Measurements from ENCODE around the gene PROM1. TPM values are rescaled to one million over a fixed set of nuclear protein-coding genes. Genes with fewer than 3 reads are reported as not detected.
A peak's percentile ranks its signal among the peaks of the same experiment; 100 is the strongest.

The PROM1 gene
- total RNA-seq, 1 experiment from 2014 or later: not detected

DNA sequence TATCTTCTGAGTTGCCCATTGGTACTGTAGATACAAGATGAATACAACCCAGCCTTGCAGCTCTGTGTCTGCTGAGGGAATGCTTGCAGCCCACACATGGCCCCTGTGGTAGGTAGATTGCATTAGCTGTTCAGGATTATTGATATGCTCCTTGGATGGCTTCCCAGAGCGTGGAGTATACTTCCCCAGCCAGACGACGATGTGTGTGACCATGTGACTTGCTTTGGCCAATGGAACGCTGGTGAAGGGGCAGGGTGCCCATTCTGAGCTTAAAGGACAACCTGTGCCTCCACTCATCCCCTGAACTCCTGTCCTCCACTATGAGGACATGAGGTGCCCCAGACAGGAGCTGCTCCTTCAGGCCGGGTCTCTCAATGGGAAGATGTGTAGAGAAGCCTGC is 96.9 kb downstream of the PROM1 start:
- DNase-seq (ENCODE audit: low spot score): no peak

DNA sequence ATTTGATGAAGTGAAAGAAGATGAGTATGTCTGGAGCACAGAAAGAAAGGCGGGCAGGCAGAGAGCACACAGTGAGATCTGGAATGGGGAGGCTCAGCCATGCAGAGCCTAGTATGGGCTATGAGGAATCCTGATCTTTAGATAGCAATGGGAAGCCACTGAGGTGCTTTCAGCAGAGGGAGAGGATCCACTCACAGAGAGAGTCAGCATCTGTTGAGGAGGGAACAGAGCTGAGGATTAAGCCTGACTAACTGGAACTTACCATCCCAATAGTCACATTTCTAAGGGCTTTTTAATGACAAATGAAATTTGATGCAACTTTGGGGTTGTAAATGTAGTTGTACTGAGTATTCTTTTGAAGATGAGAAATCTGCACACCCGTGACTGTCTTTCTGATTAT is 100.2 kb downstream of the PROM1 start:
- DNase-seq (ENCODE audit: low spot score): no peak

DNA sequence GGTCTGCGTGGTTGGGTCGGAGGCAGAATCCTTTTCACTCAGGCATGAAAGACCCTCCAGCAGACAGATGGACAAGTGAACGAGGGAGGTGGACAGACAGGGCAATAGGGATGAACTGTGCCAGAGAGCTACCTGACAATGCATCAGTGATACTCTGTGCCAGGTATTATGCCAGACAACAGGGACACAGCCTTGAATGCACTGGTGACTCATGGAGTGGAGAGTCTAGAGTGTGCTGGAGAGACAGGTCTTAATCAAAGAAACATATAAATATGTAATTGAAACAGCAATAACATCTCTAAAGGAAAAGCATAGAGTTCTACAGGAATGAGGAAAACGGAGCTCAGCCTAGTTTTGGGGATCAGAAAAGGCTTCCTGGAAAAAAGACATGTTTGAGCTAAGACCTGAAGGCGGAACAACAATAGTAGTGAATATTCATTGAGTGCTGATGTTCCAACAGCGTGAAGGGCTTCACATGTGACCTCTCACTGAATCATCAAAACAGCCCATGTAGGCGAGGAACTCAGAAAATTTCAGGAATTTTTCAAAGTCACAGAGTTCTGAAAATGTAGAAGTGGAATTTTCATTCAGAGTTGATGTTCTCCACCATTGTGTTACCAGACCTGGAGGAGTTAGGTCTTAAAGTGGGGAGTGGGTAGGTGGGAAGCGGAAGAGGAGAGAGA is 100.8 kb downstream of the PROM1 start:
- no peak for DNase-seq (ENCODE audit: low spot score)

DNA sequence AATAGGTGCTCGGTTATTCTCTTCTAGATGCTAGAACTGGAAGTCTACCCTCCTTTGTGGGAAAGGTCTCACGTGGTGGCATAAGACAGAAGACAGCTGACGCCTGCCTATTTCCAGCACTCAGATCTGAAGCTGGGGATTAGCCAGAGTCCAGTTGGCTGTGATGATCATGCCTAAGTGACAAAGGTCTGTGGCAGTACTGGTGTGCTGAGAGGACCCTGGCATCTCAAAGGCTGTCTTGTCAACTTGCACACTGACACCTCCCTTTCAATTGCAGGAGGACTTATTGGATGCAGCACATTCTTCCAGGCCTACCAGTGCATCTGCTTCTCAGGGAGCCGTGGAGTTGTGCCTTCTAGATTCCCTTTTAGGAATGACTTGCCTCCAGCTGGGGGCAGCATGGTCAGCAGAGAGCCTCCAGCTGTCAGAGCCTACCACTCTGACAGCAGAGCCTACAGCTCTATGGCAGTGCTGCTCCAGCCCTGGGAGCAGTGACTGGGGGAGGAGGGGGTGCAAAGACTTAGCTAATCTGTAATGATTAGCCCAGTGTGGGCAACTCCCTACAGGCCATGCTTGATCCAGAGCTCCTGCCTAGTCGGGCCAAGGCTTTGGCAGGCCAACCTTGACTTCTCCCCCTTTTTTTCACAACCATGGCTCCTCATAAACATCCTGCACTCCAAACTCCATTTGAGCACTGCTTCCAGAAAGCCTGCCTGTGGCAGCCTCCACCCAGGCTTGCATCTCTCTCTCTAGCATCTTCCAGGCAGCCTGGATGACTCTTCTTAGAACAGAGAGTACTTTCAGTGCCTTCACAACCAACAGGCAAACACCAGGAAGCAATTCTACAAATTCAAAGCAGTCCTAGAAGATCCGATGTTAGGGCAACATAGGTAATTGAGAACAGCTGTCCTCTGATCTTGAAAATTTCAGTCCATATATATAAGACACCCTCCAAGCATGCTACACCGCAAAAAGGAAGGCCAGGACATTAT is 107.1 kb downstream of the PROM1 start:
- DNase-seq (ENCODE audit: low spot score): no peak

DNA sequence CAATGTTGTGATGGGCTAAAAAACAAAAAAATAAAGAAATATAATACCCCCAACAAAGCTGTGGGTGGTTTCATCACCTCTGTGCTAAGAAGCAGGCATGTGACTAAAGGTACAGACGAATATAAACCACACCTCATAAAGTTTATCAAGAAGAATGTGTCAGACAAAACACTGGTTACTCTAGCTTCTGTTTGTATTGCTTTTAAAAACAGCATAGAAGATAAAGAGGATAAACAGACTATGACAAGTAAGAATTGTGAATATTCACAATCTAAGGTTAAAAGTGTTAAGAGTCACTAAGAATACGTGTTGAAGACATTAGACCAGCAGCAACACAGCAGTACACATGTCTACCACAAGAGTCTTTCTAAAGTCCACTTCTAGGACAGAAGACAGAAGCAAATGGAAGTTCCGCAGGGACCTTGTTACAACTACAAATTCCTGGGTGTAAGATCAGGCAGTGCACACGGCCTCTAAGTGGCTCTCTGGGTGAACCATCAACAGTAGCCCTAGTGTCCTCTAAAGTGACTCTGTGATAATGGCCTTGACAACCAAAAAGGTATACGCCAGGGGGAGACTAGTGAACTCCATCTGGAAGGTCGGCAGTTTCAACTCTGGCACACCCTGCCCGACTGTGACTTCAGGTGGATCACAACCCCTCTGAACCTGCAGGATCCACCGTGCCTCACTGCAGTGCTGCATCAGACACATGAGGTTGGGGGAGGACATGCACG is 112.6 kb downstream of the PROM1 start:
- no peak for DNase-seq (ENCODE audit: low spot score)

DNA sequence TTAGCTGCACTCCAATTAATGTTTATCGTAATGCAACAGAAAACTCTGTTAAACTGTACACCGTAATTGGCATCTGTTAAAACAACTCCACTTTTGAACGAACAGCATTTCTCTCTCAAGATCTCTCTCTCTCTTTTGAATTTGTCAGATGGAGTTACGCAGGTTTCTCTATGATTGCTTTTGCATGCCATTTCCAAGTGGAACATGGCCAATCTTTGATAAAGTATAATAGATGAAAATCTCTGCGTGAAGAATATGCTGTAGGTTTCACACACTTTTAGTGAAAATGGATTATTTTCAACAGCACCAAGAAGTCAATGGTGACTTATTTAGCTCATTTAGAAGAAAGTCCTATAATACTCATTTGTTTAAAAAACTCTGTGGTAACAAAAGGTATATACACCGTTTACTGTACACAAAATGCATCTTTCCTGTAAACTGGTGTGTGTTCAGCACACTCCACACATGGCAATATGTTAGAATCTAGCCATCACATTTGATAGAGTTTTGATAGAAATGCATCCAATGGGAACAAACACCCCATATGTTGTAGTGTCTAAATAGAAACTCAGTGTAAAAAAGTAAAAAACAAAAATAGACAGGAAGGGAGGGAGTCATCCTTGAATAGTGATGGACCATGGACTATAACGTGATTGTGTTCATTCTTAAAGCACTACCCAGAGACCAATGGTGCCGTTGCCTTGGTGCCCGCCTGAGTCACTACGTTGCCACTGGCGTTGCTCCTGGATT is 115.1 kb downstream of the PROM1 start:
- DNase-seq (ENCODE audit: low spot score): no peak

DNA sequence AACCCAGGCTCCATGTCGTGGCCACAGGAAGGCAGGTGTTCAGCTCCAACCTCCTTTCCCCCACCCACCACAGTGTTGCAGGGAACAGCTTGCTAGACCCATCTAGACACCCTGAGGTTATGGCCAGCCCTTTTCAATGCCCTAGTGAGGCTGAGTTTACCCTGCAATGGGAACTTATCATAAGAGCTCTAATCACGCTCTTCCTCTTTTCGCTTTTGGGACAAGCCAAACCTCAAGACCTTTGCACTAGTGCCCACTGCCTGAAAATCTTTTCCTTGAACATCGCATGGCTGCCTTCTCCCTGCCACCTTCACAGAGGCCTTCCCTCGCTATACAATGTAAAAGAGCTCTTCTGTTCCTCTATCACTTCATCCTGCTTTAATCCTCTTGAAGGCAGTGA is 118.5 kb downstream of the PROM1 start:
- no peak for DNase-seq (ENCODE audit: low spot score)

DNA sequence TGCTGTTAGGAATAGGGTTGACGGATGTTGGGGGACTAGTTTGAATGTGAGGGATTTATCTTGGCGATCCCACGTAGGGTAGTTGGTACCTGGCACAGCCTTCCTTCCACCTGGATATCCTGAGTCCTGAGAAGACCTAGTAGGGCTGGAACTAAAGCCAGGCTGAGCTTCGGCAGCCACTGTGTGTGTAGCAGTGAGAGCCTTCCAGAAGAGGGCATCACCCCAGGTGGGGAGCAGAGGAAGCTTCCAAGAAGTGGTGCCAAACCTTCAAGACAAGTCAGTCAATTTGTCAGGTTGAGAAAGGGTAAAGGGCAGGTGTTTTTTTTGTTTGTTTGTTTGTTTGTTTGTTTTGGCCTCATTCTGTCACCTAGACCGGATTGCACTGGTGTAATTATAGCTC is 119.7 kb downstream of the PROM1 start:
- DNase-seq (ENCODE audit: low spot score): no peak

DNA sequence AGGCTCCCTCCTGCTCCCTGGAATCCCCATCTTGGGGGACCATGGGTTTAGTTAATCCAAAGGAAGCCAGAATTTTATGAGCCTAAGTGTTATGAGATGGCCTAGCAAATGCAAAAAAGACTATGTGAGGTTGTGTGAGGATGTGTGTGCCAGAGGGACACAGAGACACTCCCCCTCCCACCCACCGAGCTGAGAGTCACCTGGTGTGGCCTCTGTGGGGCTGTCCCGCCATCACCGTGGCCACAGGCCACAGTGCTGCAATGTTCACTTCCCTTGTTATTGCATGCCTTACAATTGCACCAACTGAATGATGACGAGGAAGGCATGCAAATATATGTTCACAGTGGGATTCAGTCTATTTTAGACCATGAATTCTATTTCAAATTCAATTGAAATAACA is 120.2 kb downstream of the PROM1 start:
- DNase-seq (ENCODE audit: low spot score): no peak

DNA sequence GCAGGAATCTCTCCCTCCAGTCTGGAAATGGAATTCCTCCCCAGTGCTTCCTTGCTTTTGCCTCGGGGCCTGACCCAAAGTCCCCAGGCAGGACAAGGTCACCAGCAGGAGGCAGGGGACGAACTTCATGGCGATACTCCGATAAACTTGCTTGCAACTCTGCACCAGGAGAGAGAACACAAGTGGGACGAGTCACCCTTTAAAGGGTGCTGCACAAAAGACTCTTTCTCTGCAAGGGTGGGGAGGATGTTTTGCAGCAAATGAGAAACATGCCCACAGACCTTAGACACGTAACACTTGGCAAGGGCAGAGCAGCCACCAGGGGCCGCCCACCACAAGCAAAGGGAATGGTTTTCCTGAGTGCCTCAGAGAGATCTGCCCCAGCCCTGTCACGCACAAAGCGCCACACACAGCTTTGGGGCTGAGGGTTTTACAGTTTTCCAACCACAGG is 120.8 kb downstream of the PROM1 start, which contains the start of gene FGFBP2:
TSS of gene FGFBP2 (minus strand) at position 175 of the 451 bp plus-strand sequence. CDS start at position 129, 46 bp downstream.
- DNase-seq (ENCODE audit: low spot score): peak; percentile 80

DNA sequence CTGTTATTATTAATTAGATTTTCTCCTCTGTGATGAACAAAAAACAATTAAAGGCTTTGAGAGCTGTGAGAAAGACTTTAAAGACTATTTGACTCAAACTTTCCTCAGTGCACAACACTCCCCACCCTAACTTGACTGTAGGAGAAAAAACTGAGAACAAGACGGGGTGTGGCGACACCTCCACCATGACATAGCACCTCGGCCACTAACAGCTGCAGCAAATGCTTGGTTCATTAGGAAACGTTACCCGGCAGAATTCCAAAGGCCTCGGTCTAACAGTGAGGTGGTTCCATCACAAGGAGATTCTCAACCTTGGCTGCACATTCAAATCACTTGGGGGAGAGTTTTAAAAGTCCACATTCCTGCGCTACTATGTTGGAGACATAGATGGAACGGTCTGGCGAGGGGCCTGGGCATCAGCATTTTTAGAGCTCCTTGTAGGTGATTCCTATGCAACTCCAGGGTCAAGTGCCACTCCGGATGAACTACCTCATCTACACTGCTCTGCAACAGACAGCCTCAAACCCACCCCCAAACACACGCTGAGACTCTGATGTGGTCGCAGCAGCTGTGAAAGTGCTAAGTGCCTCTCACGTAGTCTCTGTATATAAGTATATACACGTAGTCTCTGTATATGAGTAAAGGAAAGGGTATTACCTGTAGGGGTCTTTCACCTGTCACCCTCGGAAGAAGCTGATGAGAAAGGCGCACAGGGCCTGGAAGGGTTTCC is 121.9 kb downstream of the PROM1 start:
- no peak for DNase-seq (ENCODE audit: low spot score)

DNA sequence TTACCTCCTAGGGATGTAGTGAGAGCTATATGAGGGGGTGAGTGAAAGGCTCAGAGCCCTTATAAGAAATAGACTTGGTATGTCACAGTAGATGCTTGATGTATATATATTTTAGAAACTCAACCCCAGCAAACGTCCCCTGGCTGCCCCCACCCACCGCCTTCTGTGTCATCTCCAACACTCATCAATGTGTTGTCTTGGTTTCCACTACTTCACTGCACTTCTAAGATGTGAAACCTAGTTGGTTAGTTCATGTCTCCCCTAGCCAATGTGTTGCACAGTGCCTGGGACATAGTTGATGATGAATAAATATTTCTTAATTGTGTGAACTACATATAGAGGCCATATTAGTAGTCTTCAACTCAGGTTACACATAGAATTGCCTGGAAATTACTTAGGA is 125.3 kb downstream of the PROM1 start:
- no peak for DNase-seq (ENCODE audit: low spot score)

DNA sequence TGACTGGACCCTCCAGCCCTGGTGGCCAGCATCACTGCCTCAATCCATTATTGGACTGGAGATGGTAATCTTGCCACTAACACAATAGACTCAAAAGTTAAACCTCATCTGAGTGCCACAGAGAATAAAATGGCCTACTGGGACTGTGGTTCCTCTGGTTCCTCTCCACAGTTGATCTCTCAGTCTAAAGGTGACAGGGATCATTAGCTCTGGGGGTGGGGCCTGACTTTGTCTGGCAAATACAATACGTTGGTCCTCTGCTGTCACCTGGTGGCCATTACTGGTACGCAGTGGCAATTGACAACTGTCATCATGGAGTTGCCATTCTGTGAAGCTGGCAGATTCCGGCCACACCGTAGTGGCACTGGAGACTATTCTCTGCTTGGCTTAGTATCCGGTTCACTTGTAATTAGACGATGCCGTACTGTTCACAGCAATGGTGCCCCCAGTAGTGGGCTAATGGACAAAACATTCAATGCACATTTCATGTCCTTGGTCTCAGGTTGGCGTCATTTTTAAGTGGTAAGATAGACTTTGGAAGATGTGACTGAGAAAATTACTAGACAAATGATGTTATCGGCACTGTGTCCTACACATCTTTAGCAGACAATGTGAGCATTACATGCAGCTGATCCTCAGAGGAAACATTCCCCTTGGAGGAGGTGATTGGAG is 127.5 kb downstream of the PROM1 start:
- peak; percentile 72 for DNase-seq (ENCODE audit: low spot score)

DNA sequence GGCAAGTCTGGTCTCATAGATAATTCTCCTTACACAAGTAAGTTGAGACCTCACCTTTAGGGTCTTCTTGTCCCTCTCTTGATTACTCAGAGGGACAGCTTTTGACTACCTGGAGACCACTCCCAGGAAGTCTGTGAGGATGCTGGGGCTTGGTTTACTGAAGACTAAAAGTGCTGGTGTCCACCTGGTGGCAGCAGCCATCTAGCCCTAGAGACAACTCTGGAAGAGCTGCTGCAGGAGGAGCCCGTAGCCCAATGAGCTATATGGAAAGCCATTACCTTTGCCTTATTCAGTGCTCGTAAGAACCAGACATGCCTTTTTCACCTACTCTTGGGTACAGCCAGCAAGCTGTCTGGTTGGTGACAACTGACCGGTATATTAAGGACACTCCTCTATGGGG is 128.2 kb downstream of the PROM1 start:
- DNase-seq (ENCODE audit: low spot score): peak; percentile 32

DNA sequence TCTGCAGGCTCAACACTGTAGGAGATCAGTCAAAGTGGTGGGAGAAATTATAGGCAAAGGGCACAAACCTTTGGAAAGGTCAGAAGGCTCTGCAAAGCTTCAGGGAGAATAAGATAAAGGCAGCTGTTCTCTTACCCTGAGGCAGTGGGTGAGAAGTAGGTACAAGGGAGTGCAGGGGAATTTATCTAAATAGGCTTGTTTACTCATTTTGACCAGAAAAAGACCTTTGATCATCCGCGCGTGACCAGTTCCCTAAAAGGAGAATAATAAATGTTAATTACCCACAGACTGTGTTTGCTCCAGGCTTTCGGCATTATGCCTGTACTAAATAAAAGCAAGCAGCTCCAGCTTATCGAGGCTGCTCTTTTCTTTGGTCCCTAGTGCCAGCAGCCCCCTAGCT is 130.2 kb downstream of the PROM1 start:
- no peak for DNase-seq (ENCODE audit: low spot score)

DNA sequence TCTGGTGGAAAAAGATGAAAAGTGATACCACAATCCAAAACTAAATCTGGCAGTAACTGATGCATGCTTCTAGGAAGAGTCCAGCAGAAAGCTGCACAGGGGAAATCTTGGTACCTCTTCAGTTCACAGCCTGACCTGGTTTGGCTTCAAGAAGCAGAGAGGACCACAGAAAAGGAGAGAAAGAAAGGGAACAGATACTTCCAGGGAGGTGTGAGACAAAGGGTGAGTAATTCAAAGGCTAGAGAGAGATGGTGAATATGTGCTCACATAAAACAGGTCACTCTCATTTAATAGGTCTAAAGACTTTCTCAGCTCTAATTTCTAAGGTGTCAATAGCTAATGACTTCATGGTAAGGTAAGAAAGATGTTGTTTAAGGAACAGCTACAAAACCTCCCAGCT is 132.0 kb downstream of the PROM1 start:
- DNase-seq (ENCODE audit: low spot score): no peak

DNA sequence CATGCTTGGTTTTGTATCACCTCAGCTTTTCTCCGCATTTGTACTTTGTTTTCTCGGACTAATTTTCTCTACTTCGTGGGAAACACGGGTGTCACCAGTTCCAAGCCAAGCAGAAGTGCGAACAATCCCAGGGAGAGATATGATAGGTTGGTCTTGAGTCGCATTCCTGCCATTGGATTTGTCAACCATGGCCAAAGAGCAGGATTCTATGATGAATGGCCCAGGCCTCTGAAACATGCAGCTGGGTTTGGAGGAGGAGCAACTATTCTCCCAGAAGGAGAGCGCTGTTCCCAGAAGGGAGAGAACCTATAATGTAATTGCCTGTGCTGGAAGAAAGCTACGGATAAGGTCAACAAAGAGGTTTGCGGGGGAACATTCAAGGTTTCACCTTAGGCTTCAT is 135.0 kb downstream of the PROM1 start:
- DNase-seq (ENCODE audit: low spot score): no peak

DNA sequence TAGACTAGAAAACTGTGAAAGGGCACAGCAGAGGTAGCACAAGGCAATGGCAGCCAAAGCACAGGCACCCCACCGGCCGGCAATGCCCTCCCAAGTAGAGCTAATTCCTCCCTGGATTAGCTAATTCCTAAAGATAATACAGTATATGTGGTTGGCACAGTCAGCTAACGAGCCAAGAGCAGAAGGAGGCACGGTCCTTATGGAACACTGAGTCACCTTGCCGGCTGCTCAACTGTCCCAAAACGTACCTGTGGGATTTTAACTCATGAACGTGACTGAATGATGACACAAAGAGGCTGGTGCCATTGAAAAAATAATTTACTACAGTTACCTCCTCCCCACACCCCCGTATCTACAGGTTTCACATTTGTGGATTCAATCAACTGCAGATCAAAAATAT is 136.1 kb downstream of the PROM1 start:
- DNase-seq (ENCODE audit: low spot score): no peak

DNA sequence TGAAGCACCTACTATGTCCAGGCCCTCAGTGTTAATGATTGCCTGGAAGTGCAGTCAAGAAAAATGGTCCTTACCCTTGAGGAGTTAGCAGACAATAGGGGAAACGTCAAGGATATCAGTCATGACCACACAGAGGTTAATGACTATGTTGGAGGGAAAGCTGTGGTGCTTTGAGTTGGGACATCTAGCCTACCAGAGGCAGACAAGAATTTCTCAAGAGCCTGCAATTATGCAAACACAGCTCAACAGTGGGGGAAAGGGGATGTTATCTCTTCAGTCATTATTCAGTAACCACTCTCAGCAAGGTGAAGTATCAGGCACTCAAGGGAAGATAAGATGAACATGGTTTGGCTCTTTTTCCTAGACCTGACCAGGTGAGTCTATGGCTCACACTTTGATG is 138.3 kb downstream of the PROM1 start:
- no peak for DNase-seq (ENCODE audit: low spot score)

DNA sequence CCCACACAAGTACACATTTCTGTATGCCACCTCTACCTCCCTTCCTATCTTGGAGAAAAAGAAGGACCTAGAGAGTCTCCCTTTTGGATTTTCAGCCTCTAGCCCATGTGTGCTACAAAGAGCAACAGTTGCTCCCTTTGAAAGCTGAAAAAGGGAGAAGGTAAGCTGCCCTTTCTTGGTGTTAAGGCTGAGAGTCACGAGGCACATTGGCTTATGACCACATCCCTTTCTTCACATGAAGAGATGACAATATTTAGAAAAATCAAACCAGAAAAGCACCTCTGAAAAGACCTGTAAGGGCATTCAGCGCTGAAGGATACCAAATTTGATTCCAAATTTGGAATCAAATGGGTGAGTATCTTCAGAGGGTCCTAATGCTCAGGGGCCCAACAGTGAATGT is 138.9 kb downstream of the PROM1 start:
- no peak for DNase-seq (ENCODE audit: low spot score)
